Stimulated activated CD4-positive, alpha-beta T cell treated with anti-CD3 and anti-CD28 coated beads, Interleukin-4, amount 100 ng/mL, for 24 hours (primary cell): Measurements from ENCODE around the gene CCL21.
"Not testable (repeated sequence)": the region's sequence is repeated elsewhere in the genome, so short reads cannot be mapped to it uniquely, and the experiment has no call there.

Experiments
- DNase-seq: peaks from one replicate; pipeline ENCODE4 v3.0.0-alpha.2; 2020

The CCL21 gene, protein sequence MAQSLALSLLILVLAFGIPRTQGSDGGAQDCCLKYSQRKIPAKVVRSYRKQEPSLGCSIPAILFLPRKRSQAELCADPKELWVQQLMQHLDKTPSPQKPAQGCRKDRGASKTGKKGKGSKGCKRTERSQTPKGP

DNA sequence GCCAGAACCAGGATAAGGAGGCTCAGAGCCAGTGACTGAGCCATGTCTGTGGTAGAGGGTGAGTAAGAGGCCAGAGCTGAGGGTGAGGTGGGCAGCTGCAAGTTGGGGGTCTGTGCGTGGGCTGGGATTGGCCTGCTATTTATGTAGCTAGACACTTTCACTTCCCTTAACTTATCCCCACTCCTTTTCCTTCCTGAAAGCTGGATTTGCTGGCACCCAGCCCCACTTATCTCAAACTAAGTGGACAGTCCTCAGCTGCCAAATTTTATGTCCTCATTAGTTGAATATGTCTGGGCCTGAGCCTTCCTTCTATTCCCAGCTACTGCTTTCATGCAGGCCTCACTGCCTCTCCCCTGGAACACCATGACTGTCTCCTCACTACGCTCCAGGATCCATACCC lies at the start of gene CCL21:
Gene CCL21, minus strand, starts transcription at position 114 of the 400 bp plus-strand sequence. Its CDS starts 70 bp downstream, at position 44.
- DNase-seq, result no peak

DNA sequence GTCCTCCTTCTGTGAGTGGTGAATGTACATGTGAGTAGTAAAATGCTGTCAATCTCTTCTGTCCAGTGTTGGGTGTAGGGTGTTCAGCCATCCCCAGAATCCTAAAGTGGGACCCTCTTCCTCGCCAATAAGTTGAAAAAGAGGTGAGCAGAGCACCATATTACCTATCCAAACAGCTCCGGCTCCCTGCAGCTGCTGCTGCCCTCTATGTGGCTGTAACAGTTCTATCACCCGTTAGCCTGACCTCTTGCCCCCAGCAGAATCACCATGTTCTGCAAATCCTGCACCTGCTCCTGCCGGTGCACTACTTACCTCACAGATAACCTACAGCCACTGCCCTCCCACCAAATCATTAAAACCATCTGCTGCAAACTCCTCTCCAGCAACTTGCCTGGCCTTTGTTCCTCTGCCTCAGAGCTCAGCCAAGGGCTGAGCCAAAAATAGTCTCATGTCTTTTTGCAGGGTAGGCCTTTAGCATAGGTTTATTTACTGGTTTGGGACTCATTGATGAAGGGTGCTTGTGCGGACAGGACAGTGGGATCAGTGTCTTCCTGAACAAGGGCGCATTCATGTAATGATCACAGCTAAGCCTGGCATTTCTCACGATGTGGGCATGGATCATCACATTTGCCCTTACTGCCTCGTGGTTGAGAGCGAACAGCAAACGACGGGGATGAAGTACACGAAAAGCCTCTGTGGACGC lies 49.6 kb upstream of the CCL21 start:
- no peak for DNase-seq

DNA sequence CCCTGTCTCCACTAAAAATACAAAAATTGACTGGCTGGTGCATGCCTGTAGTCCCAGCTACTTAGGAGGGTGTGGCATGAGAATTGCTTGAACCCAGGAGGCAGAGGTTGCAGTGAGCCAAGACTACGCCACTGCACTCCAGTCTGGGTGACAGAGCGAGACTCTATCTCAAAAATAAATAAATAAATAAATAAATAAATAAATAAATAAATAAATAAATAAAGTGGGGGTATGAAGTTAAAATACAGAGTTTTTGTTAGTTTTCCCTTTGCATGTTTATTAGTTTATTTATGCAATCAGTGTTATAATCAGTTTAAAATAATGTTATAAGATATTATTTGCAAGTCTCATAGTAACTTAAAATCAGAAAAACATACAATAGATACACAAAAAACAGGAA lies 40.4 kb upstream of the CCL21 start:
- DNase-seq, result not testable (repeated sequence)

DNA sequence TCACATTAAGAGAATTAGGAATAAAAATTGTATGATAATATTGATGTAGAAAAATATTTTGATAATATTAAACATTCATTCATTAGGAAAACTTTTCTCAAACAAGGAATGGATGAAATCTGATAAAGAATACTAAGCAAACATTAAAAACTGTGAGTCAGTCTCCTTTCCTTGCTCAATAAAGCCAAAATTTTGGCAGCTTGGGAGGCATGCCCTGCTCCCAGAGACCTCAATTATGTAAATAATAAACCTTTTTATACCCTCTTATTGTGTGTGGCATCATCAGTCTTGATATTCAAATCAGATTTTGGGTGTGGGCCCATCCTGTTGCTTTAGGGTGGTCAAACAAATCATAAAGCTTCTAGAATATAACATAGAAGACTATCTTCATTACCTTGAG lies 36.6 kb upstream of the CCL21 start:
- no peak for DNase-seq

DNA sequence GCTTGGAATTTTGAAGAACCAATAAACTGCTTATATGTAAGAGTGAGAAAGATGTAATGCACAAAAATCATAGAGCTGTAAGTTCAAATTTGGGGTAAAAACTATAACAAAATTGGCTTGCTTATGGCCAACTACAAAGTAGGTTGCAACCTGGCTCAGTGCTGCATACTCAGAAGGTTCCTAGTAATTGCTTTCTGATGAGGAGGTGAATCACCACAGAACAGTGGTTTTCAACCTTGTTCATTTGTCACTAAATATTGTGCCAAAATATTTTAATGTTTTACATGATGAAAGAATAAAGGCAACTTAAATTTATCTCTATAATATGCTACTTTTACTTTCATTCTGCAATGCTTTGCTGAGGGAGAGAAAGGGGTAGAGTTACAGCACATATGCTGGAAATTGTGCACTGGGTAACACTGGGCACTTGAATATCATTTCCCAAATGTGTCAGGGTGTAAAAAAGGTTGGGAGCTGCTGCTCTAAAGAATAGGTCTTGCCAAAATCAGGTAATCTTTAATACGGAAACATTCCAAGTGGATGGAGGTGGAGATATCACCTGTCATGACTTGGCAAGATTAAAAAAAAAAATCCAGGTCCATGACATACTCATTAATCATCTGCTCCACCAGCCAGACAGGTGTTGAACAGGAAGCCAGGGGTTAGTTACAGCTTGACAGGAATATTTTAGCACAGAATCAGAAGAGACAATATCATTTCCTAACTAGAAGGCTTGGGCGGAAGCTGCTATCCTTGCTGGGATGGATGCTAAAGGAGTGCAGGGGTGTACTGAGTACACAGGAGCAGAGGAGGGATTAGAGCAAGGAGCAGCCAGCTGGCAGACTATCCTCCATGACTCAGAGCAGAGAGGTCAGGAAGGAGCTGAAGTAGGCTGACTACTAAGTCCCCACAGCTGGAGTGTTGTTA lies 34.6 kb upstream of the CCL21 start:
- no peak for DNase-seq

DNA sequence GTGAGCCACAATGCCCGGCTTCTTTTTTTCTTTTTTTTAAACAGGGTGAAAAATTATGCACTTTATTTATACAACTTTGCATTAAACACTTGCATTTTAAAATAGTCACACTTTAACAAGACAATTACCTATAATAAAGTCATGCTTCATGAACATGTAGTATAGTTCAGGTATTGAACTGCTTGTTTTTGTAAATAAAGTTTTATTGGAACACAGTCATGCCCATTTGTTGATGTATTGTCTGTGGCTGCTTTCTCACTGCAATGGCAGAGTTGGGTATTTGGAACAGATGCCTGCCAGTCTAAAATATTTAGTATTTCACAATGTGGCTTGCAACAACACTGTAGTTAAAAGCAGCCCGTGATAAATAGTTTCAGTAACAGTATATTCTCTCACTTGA lies 32.8 kb upstream of the CCL21 start:
- no peak for DNase-seq

DNA sequence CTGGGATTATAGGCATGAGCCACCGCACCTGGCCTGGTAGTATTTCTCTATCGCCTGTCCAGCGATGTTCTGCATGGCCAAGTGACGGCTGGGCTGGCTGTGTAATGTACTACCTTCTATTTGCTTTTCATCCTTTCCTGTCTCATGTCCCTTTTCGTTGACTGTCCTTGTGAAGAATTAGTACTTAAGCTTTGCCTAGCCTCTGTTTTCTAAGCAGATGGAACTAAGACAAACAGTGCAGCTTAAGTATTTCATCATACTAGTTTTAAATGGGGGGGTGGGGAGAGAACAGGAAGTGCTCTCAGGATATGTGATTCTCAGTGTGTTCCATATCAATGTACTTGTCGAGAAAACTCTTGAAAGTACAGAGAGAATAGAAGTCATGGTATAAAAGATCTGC lies 31.7 kb upstream of the CCL21 start:
- no peak for DNase-seq

DNA sequence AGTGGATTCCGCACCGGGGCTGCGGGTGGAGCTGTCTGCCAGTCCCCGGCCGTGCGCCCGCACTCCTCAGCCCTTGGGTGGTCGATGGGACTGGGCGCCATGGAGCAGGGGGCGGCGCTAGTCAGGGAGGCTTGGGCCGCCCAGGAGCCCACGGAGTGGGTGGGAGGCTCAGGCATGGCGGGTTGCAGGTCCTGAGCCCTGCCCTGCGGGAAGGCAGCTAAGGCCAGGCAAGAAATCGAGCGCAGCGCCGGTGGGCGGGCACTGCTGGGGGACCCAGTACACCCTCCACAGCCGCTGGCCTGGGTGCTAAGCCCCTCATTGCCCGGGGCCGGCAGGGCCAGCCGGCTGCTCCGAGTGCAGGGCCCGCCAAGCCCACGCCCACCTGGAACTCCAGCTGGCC lies 30.2 kb upstream of the CCL21 start:
- DNase-seq, result not testable (repeated sequence)

DNA sequence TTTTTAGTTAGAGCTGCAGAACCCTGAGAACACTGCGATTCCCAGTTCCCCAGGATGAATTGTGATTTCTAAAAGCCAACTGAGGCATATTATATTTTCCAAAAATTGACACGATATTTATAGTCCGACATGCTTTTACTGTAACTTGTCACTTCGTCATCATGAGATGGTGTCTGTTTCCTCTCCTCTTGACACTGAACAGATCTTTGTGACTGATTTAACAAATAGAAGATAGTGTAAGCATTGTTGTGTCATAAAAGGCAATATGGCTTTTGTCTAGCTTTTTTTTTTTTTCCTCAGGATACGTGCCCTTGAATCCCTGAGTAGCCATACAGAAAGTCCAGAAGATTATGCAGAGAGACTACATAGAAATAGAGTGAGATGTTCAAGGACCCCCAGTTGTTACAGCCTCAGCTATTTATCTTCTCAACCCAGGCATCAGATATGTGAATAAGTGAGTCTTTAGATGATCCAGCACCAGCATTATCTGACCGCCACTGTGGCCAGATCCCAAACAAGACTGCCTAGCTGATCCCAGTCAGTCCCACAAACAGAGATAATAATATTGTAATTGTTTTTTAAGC lies 27.8 kb upstream of the CCL21 start:
- no peak for DNase-seq

DNA sequence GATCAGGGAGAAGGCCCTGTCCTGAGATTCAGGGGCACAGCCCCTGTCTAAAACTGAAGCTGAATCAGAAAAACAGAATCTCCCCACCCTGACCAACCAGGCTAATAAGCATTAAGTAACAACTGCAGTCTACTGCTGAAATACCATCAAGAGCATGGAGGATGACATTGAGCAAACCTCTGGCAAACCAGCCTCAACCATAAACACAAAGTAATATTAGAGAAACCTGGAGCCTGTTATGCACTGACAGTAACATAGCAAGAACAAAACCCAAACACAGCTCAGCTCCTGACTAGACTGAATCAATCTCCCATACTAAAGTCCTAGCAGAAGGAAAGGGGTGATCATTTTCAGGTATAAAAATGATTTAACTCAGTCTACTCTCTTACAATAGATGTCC lies 24.8 kb upstream of the CCL21 start:
- DNase-seq, result no peak

DNA sequence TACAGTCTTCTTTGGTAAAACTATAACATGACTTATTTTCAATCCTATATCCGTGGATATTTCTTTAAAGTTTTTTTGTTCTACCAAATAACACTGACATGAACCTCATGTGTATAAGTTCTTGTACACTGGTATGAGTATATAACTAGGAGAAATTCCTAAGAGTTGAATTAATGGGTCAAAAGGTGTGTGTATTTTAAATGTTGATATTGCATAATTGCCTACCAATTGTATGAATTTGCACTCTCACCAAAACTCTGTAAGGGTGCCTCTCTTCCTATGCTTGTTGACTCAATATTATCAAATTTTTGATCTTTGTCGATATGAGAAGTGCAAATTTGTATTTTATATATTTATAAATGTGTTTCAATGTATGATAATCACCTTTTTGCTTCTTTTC lies 22.9 kb upstream of the CCL21 start:
- no peak for DNase-seq

DNA sequence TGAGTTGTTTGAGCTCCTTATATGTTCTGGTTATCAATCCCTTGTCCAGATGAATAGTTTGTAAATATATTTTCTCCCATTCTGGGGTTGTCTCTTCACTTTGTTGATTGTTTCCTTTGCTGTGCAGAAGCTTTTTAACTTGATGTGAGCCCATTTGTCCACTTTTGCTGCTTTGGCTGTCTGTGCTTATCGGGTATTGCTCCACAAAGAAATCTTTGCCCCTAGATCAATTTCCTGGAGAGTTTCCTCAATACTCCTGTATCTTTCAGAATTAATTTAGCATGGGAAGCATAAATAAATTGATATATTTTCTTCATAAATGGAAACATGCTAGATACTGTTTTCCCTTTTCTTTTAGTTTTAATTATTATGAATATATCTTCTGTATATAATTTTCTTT lies 22.5 kb upstream of the CCL21 start:
- no peak for DNase-seq

DNA sequence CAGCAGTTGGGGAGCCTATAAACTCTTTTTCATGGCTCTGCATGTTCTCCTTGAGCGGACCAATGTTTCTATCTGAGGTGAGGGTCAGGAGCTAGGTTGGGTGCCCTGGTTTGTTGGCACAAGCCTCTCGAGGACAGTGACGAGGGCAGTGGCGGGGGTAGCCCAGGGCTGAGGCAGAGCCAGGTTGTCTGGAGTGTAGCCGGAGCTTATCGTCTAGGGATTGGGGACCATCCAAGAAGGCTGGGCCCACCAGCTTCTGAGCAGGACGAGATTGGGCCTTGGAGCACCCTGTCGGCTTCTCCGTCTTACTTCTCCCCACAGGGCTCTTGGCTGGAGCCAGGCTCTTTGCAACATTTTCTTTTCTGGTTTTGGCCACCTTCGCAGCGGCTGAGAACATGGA lies 13.2 kb upstream of the CCL21 start:
- no peak for DNase-seq

DNA sequence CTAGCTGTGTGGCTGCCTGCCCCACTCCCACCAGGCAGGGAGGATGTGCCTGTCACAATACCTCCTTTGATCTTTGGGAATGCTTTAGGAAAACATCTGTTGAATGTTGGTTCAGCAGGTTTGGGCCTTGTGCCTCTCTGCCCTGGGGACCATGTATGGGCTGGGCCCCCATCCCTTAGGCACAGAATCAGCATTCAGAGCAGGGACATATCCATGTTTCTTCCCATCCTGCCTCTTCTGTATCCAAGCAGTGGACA lies 9.8 kb upstream of the CCL21 start:
- not testable (repeated sequence) for DNase-seq

DNA sequence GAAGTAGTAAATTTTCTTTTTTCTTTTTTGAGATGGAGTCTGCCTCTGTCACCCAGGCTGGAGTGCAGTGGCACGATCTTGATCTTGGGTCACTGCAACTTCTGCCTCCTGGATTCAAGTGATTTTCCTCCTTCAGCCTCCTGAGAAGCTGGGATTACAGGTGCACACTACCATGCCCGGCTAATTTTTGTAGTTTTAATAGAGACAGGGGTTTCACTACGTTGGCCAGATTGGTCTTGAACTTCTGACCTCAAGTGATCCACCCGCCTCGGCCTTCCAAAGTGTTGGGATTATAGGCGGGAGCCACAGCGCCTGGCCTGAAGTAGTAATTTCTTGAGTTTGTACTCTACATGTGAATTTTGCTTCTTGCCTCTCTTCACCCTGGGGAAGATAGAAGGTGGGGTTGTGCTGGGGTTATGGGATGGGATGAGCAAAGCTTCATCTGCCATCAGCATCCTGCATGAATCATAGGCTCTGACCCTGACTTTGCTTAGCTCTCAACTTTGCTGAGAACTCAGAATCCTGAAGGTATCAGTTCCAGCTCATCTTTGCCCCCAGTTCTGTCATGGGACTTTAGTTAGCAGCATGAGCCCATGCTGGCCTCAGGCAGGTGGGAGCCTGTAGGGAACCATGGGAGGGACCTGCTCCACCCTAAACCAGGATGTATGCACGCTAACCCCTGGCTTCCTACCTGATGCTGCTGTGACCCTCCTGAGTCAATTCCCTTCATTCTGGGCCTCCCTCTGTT lies 9.3 kb upstream of the CCL21 start:
- DNase-seq, result no peak

DNA sequence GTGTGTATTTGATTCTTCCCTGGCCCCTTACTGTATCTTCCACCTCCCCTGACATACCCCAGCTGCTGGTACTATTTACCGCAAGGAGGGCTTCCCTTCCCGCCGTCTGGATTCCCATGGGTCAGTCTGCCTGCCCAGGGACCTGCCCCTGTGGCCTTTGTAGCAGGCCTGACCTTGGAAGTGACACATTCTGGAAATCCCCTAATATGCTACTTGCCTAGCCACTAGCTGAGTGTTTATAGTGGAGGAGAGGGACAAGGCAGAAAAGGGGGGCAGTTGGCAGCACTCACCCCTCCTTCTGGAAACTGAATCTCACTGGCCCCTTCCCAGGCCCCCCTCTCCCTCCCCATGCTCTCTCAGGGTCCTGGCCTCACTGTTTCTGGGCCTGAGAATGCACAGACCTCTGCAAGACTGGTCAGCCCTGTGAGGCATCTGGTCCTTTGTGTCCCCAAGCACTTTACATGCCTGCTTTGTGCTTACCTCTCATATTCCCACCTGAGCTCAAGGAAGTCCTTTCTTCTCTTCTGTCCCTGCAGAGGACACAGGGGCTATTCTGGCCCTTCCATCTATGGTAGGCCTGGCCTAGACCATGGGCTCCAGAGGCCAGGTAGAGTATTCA lies 8.2 kb upstream of the CCL21 start:
- DNase-seq, result no peak

DNA sequence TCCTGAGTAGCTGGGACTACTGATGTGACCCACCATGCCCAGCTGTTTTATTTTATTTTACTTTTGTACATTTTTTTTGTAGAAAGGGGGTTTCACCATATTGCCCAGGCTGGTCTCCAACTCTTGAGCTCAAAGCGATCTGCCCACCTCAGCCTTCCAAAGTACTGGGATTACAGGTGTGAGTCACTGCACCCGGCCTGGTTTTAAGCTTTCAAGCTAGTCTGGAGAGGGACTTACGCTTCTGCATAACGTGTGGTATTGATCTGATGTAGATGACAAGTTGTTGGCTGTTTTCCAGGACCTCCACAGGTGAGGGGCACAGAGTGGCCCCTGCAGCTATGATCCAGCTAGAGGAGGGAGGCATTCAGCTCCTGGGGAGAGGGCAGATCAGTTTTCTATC lies 6.8 kb upstream of the CCL21 start:
- DNase-seq, result no peak

DNA sequence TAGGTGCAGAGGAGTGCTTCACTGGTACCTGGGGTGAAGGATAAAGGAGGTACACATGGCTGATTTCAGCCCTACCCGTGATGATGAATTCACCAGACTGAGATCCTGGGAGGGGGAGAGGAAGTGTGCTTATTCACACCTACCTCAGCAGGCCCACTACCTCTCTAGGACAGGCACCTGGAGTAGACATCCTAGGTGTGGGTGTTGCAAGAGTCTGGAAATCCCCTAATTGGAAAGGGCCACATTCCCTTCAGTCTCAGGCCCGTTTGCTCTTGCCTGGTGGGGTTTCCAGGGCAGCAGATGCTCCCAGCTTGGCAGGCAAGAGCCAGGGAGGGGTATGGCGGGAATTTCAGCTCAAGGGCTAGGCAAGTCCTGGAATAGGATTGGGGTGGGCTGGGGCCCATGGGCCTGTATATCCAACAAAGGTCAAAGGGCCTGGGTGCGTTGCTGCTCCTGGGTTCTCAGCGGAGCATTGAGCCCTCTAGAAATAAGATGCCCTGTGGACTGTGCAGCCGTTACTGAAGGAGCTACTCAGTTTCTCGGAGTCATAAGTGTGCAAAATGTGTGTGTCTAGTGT lies 5.8 kb upstream of the CCL21 start:
- no peak for DNase-seq

DNA sequence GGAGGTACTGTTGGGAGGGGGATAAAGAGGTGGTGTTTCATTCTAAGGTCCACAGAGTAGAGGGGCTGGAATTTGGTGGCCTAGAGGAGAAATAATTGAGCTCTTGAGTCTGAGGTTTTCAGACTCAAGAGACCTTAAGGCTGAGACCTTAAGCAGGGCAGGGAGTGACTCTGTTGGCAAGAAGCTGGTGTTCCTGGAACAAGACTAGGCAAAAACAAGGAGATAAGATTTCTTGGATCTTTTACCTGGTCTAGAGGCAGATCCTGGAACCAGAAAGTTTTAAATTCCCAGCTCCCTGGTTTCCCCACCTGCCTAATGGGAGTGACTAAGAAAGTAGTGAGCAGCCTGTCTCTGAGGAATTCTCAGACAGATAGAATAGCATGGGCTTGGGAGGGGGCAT lies 4.1 kb upstream of the CCL21 start:
- DNase-seq, result no peak

DNA sequence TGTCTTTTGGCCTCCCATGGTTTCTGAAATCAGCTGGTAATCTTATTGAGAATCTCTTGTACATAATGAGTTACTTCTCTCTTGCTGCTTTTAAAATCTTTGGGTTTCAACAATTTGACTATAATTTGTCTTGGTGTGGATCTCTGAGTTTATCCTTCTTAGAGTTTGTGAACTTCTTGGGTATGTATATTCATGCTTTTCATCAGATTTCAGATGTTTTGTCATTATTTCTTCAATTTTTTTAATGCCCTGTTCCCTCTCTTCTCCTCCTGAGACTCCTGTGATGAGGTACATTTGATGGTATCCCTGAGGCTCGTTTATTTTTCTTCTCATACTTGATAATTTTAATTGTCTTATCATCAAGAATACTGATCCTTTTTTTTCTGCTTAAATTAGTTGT lies 2.2 kb upstream of the CCL21 start:
- no peak for DNase-seq

DNA sequence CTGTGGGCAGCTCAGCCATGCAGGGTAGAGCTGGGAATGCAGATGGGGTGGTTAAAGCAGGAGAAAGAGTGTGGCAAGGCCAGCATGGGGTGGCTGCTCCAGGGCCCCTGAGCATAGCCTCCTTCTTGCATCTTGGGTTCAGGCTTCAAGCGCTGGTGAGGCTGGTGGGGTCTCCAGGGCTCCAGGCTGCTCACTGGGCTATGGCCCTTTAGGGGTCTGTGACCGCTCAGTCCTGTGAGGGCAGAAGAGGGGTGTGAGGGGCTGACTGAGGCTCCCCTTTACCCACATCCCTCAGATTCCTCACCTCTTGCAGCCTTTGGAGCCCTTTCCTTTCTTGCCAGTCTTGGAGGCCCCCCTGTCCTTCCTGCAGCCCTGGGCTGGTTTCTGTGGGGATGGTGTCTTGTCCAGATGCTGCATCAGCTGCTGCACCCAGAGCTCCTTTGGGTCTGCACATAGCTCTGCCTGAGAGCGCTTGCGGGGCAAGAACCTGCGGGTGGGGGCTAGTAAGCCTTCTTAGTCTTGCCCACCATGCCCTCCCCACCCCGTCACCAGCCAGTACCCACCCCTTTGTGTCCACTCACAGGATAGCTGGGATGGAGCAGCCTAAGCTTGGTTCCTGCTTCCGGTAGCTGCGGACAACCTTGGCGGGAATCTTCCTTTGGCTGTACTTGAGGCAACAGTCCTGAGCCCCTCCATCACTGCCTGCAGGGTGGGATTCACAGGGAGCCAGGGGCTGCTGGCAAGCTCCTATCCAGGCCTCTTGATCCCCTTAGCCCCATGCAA lies 549 bp downstream of the CCL21 start:
- DNase-seq, result no peak

DNA sequence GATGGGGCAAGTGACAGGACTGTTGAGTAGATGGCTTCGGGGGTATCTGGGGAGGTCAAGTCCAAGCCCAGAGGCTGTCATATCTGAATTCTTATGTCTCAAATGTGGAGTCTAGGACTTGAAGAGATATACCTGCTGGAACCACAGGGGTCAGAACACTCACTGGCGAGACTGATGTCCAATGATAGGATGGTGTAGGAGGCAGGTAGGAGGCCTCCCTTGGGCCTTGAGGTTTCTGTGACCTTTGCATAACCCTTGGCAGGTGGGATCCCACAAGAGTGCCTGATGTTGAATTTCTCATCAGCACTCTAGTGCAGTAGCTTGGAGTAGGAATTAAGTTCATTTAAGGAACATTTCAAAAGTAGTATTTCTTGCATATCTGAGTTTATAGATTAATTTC lies 2.8 kb downstream of the CCL21 start:
- DNase-seq, result no peak
